M059J (cell line): ENCODE results near the gene FLYWCH1. TPM values are rescaled to one million over a fixed set of nuclear protein-coding genes. Genes with fewer than 3 reads are reported as not detected.
"Not testable (repeated sequence)": the region's sequence is repeated elsewhere in the genome, so short reads cannot be mapped to it uniquely, and the experiment has no call there.

Experiments
- DNase-seq: peaks from one replicate; pipeline ENCODE4 v3.0.0-alpha.2; 2012; ENCODE audit warnings: low read depth
- total RNA-seq: library from RNA; depleted of rRNA; stranded (reverse); fragments of >200 nt; shearing (Covaris generic); gene quantifications from 2 replicates; pipeline ENCODE4 v1.2.3, GENCODE V29; 2014

FLYWCH1 gene
- total RNA-seq, 1 experiment from 2014 or later, result 34.0 TPM

GRCh38 chr16:2926650-2926999 is 14.9 kb downstream of the FLYWCH1 start:
- DNase-seq, result no peak

- DNase-seq, result peak; percentile 80
Measured at GRCh38 chr16:2927010-2927646, 15.4 kb downstream of the FLYWCH1 start.

- not testable (repeated sequence) for DNase-seq
Measured at GRCh38 chr16:2928151-2928550, 16.4 kb downstream of the FLYWCH1 start.

- no peak for DNase-seq
Measured at GRCh38 chr16:2928796-2929195, 17.1 kb downstream of the FLYWCH1 start.

- DNase-seq, result no peak
Measured at GRCh38 chr16:2929693-2930092, 18.0 kb downstream of the FLYWCH1 start.

GRCh38 chr16:2930236-2930635 is 18.5 kb downstream of the FLYWCH1 start:
- no peak for DNase-seq

GRCh38 chr16:2931231-2931914 is 19.6 kb downstream of the FLYWCH1 start:
- not testable (repeated sequence) for DNase-seq

- DNase-seq, result no peak
Measured at GRCh38 chr16:2933136-2933535, 21.4 kb downstream of the FLYWCH1 start.

- no peak for DNase-seq
Measured at GRCh38 chr16:2933701-2934100, 22.0 kb downstream of the FLYWCH1 start.

GRCh38 chr16:2934450-2934849 is 22.7 kb downstream of the FLYWCH1 start:
- DNase-seq, result no peak

- DNase-seq, result no peak
Measured at GRCh38 chr16:2936436-2937011, 24.8 kb downstream of the FLYWCH1 start.

GRCh38 chr16:2937170-2937569 is 25.4 kb downstream of the FLYWCH1 start:
- no peak for DNase-seq

- no peak for DNase-seq
Measured at GRCh38 chr16:2938206-2938605, 26.5 kb downstream of the FLYWCH1 start.

GRCh38 chr16:2939968-2940367 is 28.2 kb downstream of the FLYWCH1 start:
- DNase-seq, result no peak

- no peak for DNase-seq
Measured at GRCh38 chr16:2942045-2942444, 30.3 kb downstream of the FLYWCH1 start.

GRCh38 chr16:2943716-2944115 is 32.0 kb downstream of the FLYWCH1 start:
- not testable (repeated sequence) for DNase-seq

GRCh38 chr16:2946649-2947048 is 34.9 kb downstream of the FLYWCH1 start:
- no peak for DNase-seq

- no peak for DNase-seq
Measured at GRCh38 chr16:2948807-2949704, 37.3 kb downstream of the FLYWCH1 start.

- no peak for DNase-seq
Measured at GRCh38 chr16:2949705-2950352, 38.1 kb downstream of the FLYWCH1 start.

- DNase-seq, result no peak
Measured at GRCh38 chr16:2950353-2950724, 38.6 kb downstream of the FLYWCH1 start.

- no peak for DNase-seq
Measured at GRCh38 chr16:2950773-2951172, 39.0 kb downstream of the FLYWCH1 start.

- DNase-seq, result no peak
Measured at GRCh38 chr16:2952679-2953078, 40.9 kb downstream of the FLYWCH1 start.
